ENCODE measurements around the gene ROBO3.

The ROBO3 gene

DNA sequence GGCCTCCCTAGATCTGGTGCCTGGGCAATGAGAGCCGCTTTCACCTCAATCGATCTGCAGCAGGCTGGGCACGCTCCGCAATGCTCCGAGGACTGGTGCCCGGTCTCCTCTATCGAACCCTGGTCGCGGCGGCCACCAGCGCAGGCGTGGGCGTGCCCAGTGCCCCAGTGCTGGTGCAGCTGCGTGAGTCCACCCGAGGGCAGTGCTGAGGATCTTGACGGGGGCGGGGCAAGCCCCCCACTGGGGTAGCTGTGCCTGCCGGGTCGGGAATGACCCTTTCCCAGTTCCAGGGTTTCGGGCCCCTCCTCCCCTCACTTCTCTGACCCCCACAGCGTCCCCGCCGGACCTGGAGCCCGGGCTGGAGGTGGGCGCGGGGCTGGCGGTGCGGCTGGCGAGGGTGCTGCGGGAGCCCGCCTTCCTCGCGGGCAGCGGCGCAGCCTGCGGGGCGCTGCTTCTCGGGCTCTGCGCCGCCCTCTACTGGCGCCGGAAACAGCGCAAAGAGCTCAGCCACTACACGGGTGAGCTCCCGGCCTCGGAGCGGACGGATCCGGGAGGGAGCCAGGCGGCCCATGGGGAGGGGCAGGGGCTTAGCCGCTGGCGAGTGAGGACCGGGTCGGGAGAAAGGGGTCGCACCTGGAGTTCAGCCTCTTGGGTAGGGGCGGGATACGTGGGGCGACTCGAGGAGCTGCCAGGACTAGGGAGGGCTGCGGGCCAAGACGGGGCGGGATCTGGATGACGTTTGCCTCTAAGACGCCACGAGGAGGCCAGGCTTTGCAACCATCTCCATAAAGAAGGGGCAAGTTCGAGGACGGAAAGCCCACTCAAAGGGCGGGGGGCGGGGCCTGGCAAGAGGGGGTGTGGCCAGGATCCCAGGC lies 10.9 kb downstream of the ROBO3 start:
- peak overlapping the region; percentile 56 for H3K27ac ChIP-seq

GRCh38 chr11:124876818-124877630 lies 11.8 kb downstream of the ROBO3 start:
- no peak for TF ChIP-seq ZFX (IDR thresholded peaks at IDR 0.05; ENCODE audit: borderline replicate concordance)
- TF ChIP-seq, protein P1, sequence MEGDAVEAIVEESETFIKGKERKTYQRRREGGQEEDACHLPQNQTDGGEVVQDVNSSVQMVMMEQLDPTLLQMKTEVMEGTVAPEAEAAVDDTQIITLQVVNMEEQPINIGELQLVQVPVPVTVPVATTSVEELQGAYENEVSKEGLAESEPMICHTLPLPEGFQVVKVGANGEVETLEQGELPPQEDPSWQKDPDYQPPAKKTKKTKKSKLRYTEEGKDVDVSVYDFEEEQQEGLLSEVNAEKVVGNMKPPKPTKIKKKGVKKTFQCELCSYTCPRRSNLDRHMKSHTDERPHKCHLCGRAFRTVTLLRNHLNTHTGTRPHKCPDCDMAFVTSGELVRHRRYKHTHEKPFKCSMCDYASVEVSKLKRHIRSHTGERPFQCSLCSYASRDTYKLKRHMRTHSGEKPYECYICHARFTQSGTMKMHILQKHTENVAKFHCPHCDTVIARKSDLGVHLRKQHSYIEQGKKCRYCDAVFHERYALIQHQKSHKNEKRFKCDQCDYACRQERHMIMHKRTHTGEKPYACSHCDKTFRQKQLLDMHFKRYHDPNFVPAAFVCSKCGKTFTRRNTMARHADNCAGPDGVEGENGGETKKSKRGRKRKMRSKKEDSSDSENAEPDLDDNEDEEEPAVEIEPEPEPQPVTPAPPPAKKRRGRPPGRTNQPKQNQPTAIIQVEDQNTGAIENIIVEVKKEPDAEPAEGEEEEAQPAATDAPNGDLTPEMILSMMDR (IDR thresholded peaks at IDR 0.05) = no peak
- peak overlapping the region; percentile 56 for H3K27ac ChIP-seq

More for the DNA sequence above, 10.9 kb downstream of the ROBO3 start:
- TF ChIP-seq, protein P1 (IDR thresholded peaks at IDR 0.05) = peak; percentile 94
- TF ChIP-seq ZFX (IDR thresholded peaks at IDR 0.05; ENCODE audit: borderline replicate concordance) = no peak

GRCh38 chr11:124877631-124877909 lies 12.3 kb downstream of the ROBO3 start:
- H3K27ac ChIP-seq = no peak overlapping the region
- TF ChIP-seq, protein P1 (IDR thresholded peaks at IDR 0.05) = no peak
- TF ChIP-seq ZFX (IDR thresholded peaks at IDR 0.05; ENCODE audit: borderline replicate concordance) = no peak

GRCh38 chr11:124877910-124878758 lies 12.9 kb downstream of the ROBO3 start:
- TF ChIP-seq, protein P1 (IDR thresholded peaks at IDR 0.05) = no peak
- TF ChIP-seq ZFX (IDR thresholded peaks at IDR 0.05; ENCODE audit: borderline replicate concordance) = no peak
- H3K27ac ChIP-seq = no peak overlapping the region

DNA sequence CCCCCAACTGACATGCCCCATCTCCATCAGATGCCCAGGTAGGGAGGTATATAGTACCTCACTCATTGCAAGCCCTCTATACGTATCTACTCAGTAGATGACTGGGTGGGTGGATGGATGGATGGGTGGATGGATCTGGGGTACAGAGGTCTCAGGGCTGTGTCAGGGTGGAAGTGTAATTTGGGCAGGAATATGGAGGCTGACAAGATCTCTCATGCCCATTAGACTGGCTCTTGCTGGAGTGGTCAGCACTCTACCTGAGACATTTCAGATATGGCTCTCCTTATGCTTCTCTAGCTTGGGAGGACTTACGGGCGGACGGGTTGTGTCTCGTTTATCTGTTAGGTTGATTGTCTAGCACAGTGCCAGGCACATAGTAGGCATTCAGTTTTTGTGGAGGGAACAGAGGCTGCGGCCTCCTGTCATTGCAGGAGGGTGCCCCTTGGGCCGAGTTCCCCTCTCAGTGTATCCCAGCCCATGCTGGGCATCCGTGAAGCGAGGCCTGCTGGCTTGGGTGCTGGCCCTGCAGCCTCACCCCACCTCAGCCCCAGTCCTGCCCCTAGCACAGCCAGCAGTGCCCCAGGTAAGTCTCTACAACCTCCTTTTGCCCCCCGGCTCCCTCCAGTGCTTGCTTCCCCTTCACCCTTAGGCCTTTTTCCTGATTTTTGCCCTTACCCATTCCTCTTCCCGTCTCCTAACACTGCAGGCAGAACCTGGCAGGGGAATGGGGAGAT lies 13.7 kb downstream of the ROBO3 start:
- no peak overlapping the region for H3K27ac ChIP-seq
- no peak for TF ChIP-seq ZFX (IDR thresholded peaks at IDR 0.05; ENCODE audit: borderline replicate concordance)
- TF ChIP-seq, protein P1 (IDR thresholded peaks at IDR 0.05) = no peak

DNA sequence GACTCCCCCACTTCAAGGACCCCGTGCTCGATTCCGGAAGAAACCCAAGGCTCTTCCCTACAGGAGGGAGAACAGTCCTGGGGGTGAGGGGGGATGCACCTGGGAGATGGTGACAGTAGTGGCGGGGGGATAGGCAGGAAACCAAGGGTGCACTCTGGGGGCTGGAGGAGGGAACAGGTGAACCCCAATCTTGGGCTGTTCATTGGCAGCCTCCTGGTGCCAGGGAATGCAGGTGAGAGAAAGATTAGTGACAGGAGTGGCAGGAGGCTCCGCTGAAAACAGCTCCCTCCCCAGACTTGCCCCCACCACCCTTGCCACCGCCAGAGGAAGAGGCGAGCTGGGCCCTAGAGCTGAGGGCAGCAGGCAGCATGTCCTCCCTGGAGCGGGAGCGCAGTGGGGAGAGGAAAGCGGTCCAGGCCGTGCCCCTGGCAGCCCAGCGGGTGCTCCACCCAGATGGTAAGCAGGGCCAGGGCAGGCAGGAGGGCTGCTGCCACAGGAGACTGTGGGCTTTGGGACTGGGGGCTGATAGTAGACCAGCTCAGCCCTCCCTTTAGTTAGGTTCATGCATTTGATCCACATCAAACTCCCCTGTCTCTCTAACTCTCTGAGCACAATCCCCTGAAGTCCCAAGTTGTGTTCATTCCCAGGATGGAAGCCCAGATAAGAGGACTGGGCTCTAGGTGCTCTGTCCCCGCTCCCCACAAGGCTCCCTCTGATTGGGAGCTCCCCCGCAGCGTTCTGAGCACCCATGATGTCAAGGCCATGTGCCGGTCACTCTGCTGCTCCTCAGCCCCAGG lies 14.5 kb downstream of the ROBO3 start:
- H3K27ac ChIP-seq = no peak overlapping the region
- TF ChIP-seq ZFX (IDR thresholded peaks at IDR 0.05; ENCODE audit: borderline replicate concordance) = no peak
- TF ChIP-seq, protein P1 (IDR thresholded peaks at IDR 0.05) = no peak

Data from 22Rv1 (cell line).